Endothelial cell of umbilical vein (primary cell): Measurements from ENCODE around the gene DNAH10. TPM values are rescaled to one million over a fixed set of nuclear protein-coding genes. Genes with fewer than 3 reads are reported as not detected.

Experiments used
- BruUV-seq: library from RNA; stranded (reverse); fragments of 400-500 nt; replicated peaks from 2 replicates; lab custom pipeline; 2021; lab: Mats Ljungman, UMichigan
- CTCF ChIA-PET: fragments of 300-600, 350-600 bp; sonication (Branson Sonifier 250); formaldehyde crosslinking; loops from one replicate; lab custom pipeline; 2021; ENCODE audit warnings: antibody characterized with exemption, inconsistent platforms; lab: Charles Lee
- POLR2A ChIA-PET: fragments of 300-600, 350-600 bp; sonication (Branson Sonifier 250); formaldehyde crosslinking; loops from one replicate; lab custom pipeline; 2021; ENCODE audit warnings: antibody characterized with exemption, inconsistent platforms; lab: Charles Lee
- DNase-seq: peaks from one replicate; pipeline ENCODE4 v3.0.0-alpha.2; 2011; ENCODE audit warnings: low read depth, low spot score
- FAIRE-seq: peaks from 2 replicates; lab custom pipeline; 2011; peaks lifted over from hg19 to GRCh38; lab: Jason Lieb, UNC
- H2AFZ ChIP-seq: 2 replicates; pipeline ENCODE4 v1.6.0; 2012; ENCODE audit warnings: low read depth, low read length, control low read depth, inconsistent platforms
- H3K27ac ChIP-seq: 2 replicates; pipeline ENCODE4 v1.5.1; 2011; ENCODE audit warnings: low read depth, mild to moderate bottlenecking, control low read depth, low read length, moderate library complexity; ENCODE audit not compliant: insufficient read depth
- H3K27me3 ChIP-seq, 2 experiments: 2 replicates each; pipeline versions ENCODE4 v1.6.0 to v1.6.1; 2011; ENCODE audit warnings: low read length in 2 of 2, mixed read lengths in 1 of 2; ENCODE audit not compliant: control insufficient read depth in 2 of 2, insufficient read depth in 2 of 2
- H3K36me3 ChIP-seq, 2 experiments: 2 replicates in 1 of 2; 3 replicates in 1 of 2; pipeline ENCODE4 v1.5.1; 2011; ENCODE audit warnings: low read length in 2 of 2, mild to moderate bottlenecking in 1 of 2, moderate library complexity in 1 of 2; ENCODE audit not compliant: control insufficient read depth in 2 of 2, insufficient read depth in 2 of 2; ENCODE audit errors: extremely low read depth in 1 of 2
- H3K4me1 ChIP-seq: 3 replicates; pipeline ENCODE4 v1.5.1; 2011; ENCODE audit warnings: mild to moderate bottlenecking, low read length; ENCODE audit not compliant: control insufficient read depth, insufficient read depth; ENCODE audit errors: extremely low read depth
- H3K4me2 ChIP-seq: 2 replicates; pipeline ENCODE4 v1.6.1; 2011; ENCODE audit warnings: low read length, control low read depth, mixed read lengths; ENCODE audit not compliant: insufficient read depth
- H3K4me3 ChIP-seq, 3 experiments: fragments of 200-600 bp in 1 of 3; sonication (generic), shearing (Covaris generic) in 1 of 3; replicated peaks in 1 of 3; 2 replicates each; pipeline ENCODE4 v1.5.1; 2011 to 2016; ENCODE audit warnings: control low read depth in 3 of 3, low read length in 3 of 3, mild to moderate bottlenecking in 2 of 3, inconsistent platforms in 1 of 3, low read depth in 1 of 3, moderate library complexity in 1 of 3; ENCODE audit not compliant: insufficient read depth in 1 of 3
- H3K79me2 ChIP-seq: 2 replicates; pipeline ENCODE4 v1.6.0; 2012; ENCODE audit warnings: low read length, inconsistent platforms; ENCODE audit not compliant: control insufficient read depth, insufficient read depth
- H3K9ac ChIP-seq: replicated peaks from 2 replicates; pipeline ENCODE3; 2011; ENCODE audit warnings: low read length, control low read depth; ENCODE audit not compliant: insufficient read depth; ENCODE audit errors: extremely low read depth
- H3K9me1 ChIP-seq: replicated peaks from 3 replicates; pipeline ENCODE4 v1.6.0; 2011; ENCODE audit warnings: mild to moderate bottlenecking, low read length; ENCODE audit not compliant: control insufficient read depth, insufficient read depth; ENCODE audit errors: extremely low read depth
- H3K9me3 ChIP-seq: replicated peaks from 2 replicates; pipeline ENCODE4 v1.5.1; 2012; ENCODE audit warnings: low read length, inconsistent platforms; ENCODE audit not compliant: control insufficient read depth, insufficient read depth
- H4K20me1 ChIP-seq: replicated peaks from 2 replicates; pipeline ENCODE3; 2011; ENCODE audit warnings: mild to moderate bottlenecking, low read length; ENCODE audit not compliant: control insufficient read depth, insufficient read depth; ENCODE audit errors: extremely low read depth
- CTCF ChIP-seq, 2 donors: IDR thresholded peaks; 1 replicate in 1 of 2; 2 replicates in 1 of 2; pipeline ENCODE4 v1.5.1; 2011; ENCODE audit warnings: low read length in 2 of 2, mild to moderate bottlenecking in 2 of 2, moderate library complexity in 2 of 2, control low read depth in 1 of 2, inconsistent platforms in 1 of 2, low read depth in 1 of 2; ENCODE audit not compliant: insufficient read depth in 1 of 2; ENCODE audit errors: extremely low read depth in 1 of 2
- EZH2 ChIP-seq: IDR thresholded peaks from 2 replicates; pipeline ENCODE4 v1.6.1; 2012; ENCODE audit warnings: borderline replicate concordance, low read depth, mild to moderate bottlenecking, moderate library complexity, low read length, inconsistent platforms; ENCODE audit not compliant: severe bottlenecking
- FOS ChIP-seq: IDR thresholded peaks from 2 replicates; pipeline ENCODE4 v1.6.1; 2011; ENCODE audit warnings: mild to moderate bottlenecking, low read length, moderate library complexity, borderline replicate concordance; ENCODE audit not compliant: insufficient read depth
- GATA2 ChIP-seq: IDR thresholded peaks from 2 replicates; pipeline ENCODE4 v1.7.0; 2011; ENCODE audit warnings: low read depth, mild to moderate bottlenecking, moderate library complexity, mixed read lengths, low read length; ENCODE audit not compliant: insufficient read length, insufficient read depth
- JUN ChIP-seq: IDR thresholded peaks from 2 replicates; pipeline ENCODE4 v1.6.1; 2011; ENCODE audit warnings: borderline replicate concordance, low read depth; ENCODE audit not compliant: insufficient read length, insufficient read depth
- MYC ChIP-seq: IDR thresholded peaks from one replicate; pipeline ENCODE4 v1.6.1; 2011; ENCODE audit warnings: mild to moderate bottlenecking, low read depth, low read length
- dilution Hi-C: fragments of 300-500 bp; cut with MboI; formaldehyde crosslinking; loops from one replicate; pipeline ENCODE4 v1.15.0; 2019; ENCODE audit warnings: low sequenced_read_pairs; ENCODE audit not compliant: extremely low pct_ligation_motif_present
- intact Hi-C: fragments of 100-400 bp; cut with micrococcal nuclease; formaldehyde crosslinking; loops from one replicate; pipeline ENCODE4 v1.10.0; 2022
- polyA plus RNA-seq, 4 experiments: library from polyadenylated mRNA; depleted of rRNA in 3 of 4; stranded (reverse) in 3 of 4; unstranded in 1 of 4; fragments of >200 nt; gene quantifications; 2 replicates each; pipeline versions ENCODE4 v1.2.1 to v1.2.3, GENCODE V29; 2011 to 2012; ENCODE audit warnings: missing spikeins in 1 of 4
- total RNA-seq: library from RNA; stranded (reverse); gene quantifications from 2 replicates; pipeline ENCODE4 v1.2.3, GENCODE V29; 2021

The DNAH10 gene
- total and polyA plus RNA-seq, 2 donors (not counting 3 experiments of a cell fraction or from before 2014, with no cell fraction given) = 0.04 to 0.31 TPM

DNA sequence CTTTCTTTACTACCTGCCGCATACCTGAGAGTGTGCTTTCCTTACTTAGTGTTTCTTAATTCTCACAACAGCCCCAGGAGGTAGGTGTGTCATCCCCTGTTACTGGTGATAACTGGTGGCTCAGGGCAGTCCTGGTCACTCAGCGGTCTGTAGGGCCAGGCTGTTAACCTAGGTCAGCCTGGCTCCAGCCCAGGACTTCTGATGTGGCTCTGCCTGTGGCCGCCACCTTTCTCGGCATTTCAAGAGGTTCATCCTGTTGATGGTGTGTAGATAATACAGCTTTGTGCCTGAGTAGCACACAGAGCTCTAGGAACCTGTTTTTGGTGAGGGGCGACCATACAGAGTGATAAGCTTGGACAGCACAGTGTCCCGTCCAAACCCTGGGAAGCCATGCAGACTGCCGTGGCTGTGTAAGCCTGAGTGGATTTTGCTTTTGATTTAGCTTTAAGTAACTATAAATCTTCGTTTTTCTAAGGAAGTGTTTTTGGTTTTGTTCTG, 11.9 kb upstream of the DNAH10 start:
- no peaks in the 10 kb centered on the region for H3K4me1 ChIP-seq
- H3K9me1 ChIP-seq = no peaks in the 10 kb centered on the region
- no peak overlapping the region for H3K27ac ChIP-seq
- CTCF ChIA-PET = no interaction called here
- no peaks in the 10 kb centered on the region for H3K79me2 ChIP-seq
- TF ChIP-seq CTCF (IDR thresholded peaks at IDR 0.05; ENCODE audit: extremely low read depth in 1 of 2, insufficient read depth in 1 of 2, low read depth in 1 of 2, low read length in 2 of 2) (no peak), JUN (no peak), FOS (no peak), GATA2 (no peak), MYC (no peak), EZH2 (no peak)
- no peaks in the 10 kb centered on the region for H3K9me3 ChIP-seq
- no peak overlapping the region for H3K9ac ChIP-seq
- H3K27me3 ChIP-seq = no peaks in the 10 kb centered on the region
- H3K4me2 ChIP-seq = no peak overlapping the region
- FAIRE-seq = no peak
- POLR2A ChIA-PET = no interaction called here
- H4K20me1 ChIP-seq = no peaks in the 10 kb centered on the region
- peaks cover 12 to 24% of the 10 kb centered on the region in 2 experiments for H3K36me3 ChIP-seq
- H3K4me3 ChIP-seq = no peak overlapping the region
- no TSS peak for BruUV-seq
- DNase-seq = no peak
- H2AFZ ChIP-seq = no peak overlapping the region
- dilution Hi-C loops (no loop called here), intact Hi-C loops (no loop called here)
